GM23338 (cell line): ENCODE results near the gene ACOT13. TPM values are rescaled to one million over a fixed set of nuclear protein-coding genes. Genes with fewer than 3 reads are reported as not detected.

Experiments used
- ATAC-seq: fragments of 200-7000 bp; cut with Tn5 transposase; 3 replicates; pipeline ENCODE4 v1.9.1; 2020
- DNase-seq: peaks from one replicate; pipeline ENCODE4 v3.0.0-alpha.2; 2015; ENCODE audit warnings: low spot score
- H2AFZ ChIP-seq: fragments of 200-600 bp; sonication (generic); 2 replicates; pipeline ENCODE4 v1.8.0; 2016; ENCODE audit warnings: antibody characterized with exemption, mild to moderate bottlenecking, moderate library complexity
- H3F3A ChIP-seq: fragments of 200-600 bp; sonication (generic); replicated peaks from 2 replicates; pipeline ENCODE4 v1.8.0; 2017; ENCODE audit warnings: antibody characterized with exemption, mixed run types, low read depth
- H3K27ac ChIP-seq: fragments of 200-600 bp; sonication (generic); 2 replicates; pipeline ENCODE4 v1.6.1; 2016; ENCODE audit warnings: low read depth
- H3K27me3 ChIP-seq: fragments of 200-600 bp; sonication (generic); 2 replicates; pipeline ENCODE4 v1.8.0; 2016; ENCODE audit warnings: mild to moderate bottlenecking, mixed run types, moderate library complexity; ENCODE audit not compliant: insufficient read depth
- H3K36me3 ChIP-seq: fragments of 200-600 bp; sonication (generic); 2 replicates; pipeline ENCODE4 v1.8.0; 2016; ENCODE audit warnings: mild to moderate bottlenecking; ENCODE audit not compliant: insufficient read depth
- H3K4me1 ChIP-seq: fragments of 200-600 bp; sonication (generic); 2 replicates; pipeline ENCODE4 v1.8.0; 2016; ENCODE audit warnings: mild to moderate bottlenecking, moderate library complexity; ENCODE audit not compliant: insufficient read depth
- H3K4me2 ChIP-seq: fragments of 200-600 bp; sonication (generic); 2 replicates; pipeline ENCODE4 v1.7.1; 2017; ENCODE audit warnings: mixed run types
- H3K4me3 ChIP-seq: fragments of 200-600 bp; sonication (generic); 2 replicates; pipeline ENCODE4 v1.6.1; 2016; ENCODE audit warnings: mixed run types
- H3K79me2 ChIP-seq: fragments of 200-600 bp; sonication (generic); replicated peaks from 2 replicates; pipeline ENCODE4 v1.8.0; 2017; ENCODE audit warnings: mild to moderate bottlenecking; ENCODE audit not compliant: insufficient read depth
- H3K9me2 ChIP-seq: fragments of 200-600 bp; sonication (generic); 2 replicates; pipeline ENCODE4 v1.8.0; 2017; ENCODE audit not compliant: insufficient read depth
- H4K20me1 ChIP-seq: fragments of 200-600 bp; sonication (generic); replicated peaks from 2 replicates; pipeline ENCODE4 v1.8.0; 2017; ENCODE audit warnings: mild to moderate bottlenecking; ENCODE audit not compliant: insufficient read depth
- H3K27ac Mint-ChIP-seq: 2 replicates; pipeline ENCODE4 v1.8.0; 2020; ENCODE audit warnings: inconsistent platforms, mild to moderate bottlenecking, moderate library complexity, mixed read lengths
- H3K27me3 Mint-ChIP-seq: 3 replicates; pipeline ENCODE4 v1.8.0; 2022; ENCODE audit warnings: low read depth, mild to moderate bottlenecking, moderate library complexity, mixed read lengths, inconsistent platforms; ENCODE audit not compliant: insufficient read depth, poor library complexity
- H3K36me3 Mint-ChIP-seq: 3 replicates; pipeline ENCODE4 v1.8.0; 2021; ENCODE audit warnings: low read depth, mild to moderate bottlenecking, inconsistent platforms, moderate library complexity, mixed read lengths
- H3K4me1 Mint-ChIP-seq: 3 replicates; pipeline ENCODE4 v1.8.0; 2020; ENCODE audit warnings: mild to moderate bottlenecking, inconsistent platforms, mixed read lengths
- H3K4me3 Mint-ChIP-seq: 3 replicates; pipeline ENCODE4 v1.8.0; 2021; ENCODE audit warnings: moderate library complexity, mild to moderate bottlenecking, inconsistent platforms, mixed read lengths
- H3K9me3 Mint-ChIP-seq: 3 replicates; pipeline ENCODE4 v1.8.0; 2020; ENCODE audit warnings: moderate library complexity, mild to moderate bottlenecking, inconsistent platforms, mixed read lengths
- CREB1 ChIP-seq: fragments of 250-450 bp; sonication (Bioruptor Pico); IDR thresholded peaks from 2 replicates; pipeline ENCODE4 v1.5.0; 2020; ENCODE audit warnings: low read depth, mild to moderate bottlenecking, moderate library complexity
- EZH2 ChIP-seq: fragments of 200-600 bp; sonication (generic); IDR thresholded peaks from one replicate; pipeline ENCODE4 v1.8.0; 2017; ENCODE audit warnings: antibody characterized with exemption, mild to moderate bottlenecking, low read depth; ENCODE audit not compliant: unreplicated experiment
- EZH2phosphoT487 ChIP-seq: fragments of 200-600 bp; sonication (generic); IDR thresholded peaks from one replicate; pipeline ENCODE4 v1.8.1; 2018; ENCODE audit warnings: antibody characterized with exemption; ENCODE audit not compliant: unreplicated experiment
- JUNB ChIP-seq: IDR thresholded peaks from one replicate; pipeline ENCODE4 v1.6.1; 2016; ENCODE audit warnings: antibody characterized with exemption; ENCODE audit not compliant: unreplicated experiment
- NANOG ChIP-seq: IDR thresholded peaks from 2 replicates; pipeline ENCODE4 v1.6.1; 2016; ENCODE audit warnings: antibody characterized with exemption, borderline replicate concordance
- POLR2AphosphoS5 ChIP-seq: IDR thresholded peaks from 2 replicates; pipeline ENCODE4 v1.6.1; 2016; ENCODE audit warnings: antibody characterized with exemption, low read depth
- STAT1 ChIP-seq: IDR thresholded peaks from one replicate; pipeline ENCODE4 v1.6.1; 2016; ENCODE audit warnings: antibody characterized with exemption; ENCODE audit not compliant: unreplicated experiment
- ZNF114 ChIP-seq: fragments of 250-450 bp; sonication (Bioruptor Pico); IDR thresholded peaks from 2 replicates; pipeline ENCODE4 v1.5.0; 2020; ENCODE audit warnings: mild to moderate bottlenecking, moderate library complexity
- ZNF331 ChIP-seq: fragments of 250-450 bp; sonication (Bioruptor Pico); IDR thresholded peaks from 2 replicates; pipeline ENCODE4 v1.5.0; 2020; ENCODE audit warnings: low read depth, mild to moderate bottlenecking, moderate library complexity
- polyA plus RNA-seq: library from polyadenylated mRNA; unstranded; fragments of >200 nt; fragmentation: Nextera tagmentation; extraction: Ambion mirVana; gene quantifications from 2 replicates; pipeline ENCODE4 v1.2.1, GENCODE V29; 2016
- total RNA-seq: library from RNA; depleted of rRNA; stranded (reverse); fragments of >200 nt; shearing (Covaris generic); gene quantifications from 2 replicates; pipeline ENCODE4 v1.2.3, GENCODE V29; 2014
- TF ChIP-seq, protein P1 (sequence below): IDR thresholded peaks from one replicate; pipeline ENCODE4 v1.6.1; 2018; ENCODE audit warnings: antibody characterized with exemption; ENCODE audit not compliant: unreplicated experiment
- TF ChIP-seq, protein P2 (sequence below), 2 experiments: fragments of 200-600 bp in 1 of 2; sonication (generic) in 1 of 2; conservative IDR thresholded peaks; 2 replicates each; pipeline versions ENCODE4 v1.5.1 to v1.6.1; 2016 to 2017; ENCODE audit warnings: antibody characterized with exemption in 2 of 2, low read depth in 2 of 2, mild to moderate bottlenecking in 2 of 2, moderate library complexity in 1 of 2
- TF ChIP-seq, protein P3 (sequence below): IDR thresholded peaks from 2 replicates; pipeline ENCODE4 v1.6.1; 2016; ENCODE audit warnings: antibody characterized with exemption
- TF ChIP-seq, protein P4 (sequence below): fragments of 250-450 bp; sonication (Bioruptor Pico); IDR thresholded peaks from 2 replicates; pipeline ENCODE4 v1.5.0; 2020; ENCODE audit warnings: mild to moderate bottlenecking, moderate library complexity

Gene ACOT13
- total and polyA plus RNA-seq, 2 experiments from 2014 or later, result 17.8 to 175 TPM

DNA sequence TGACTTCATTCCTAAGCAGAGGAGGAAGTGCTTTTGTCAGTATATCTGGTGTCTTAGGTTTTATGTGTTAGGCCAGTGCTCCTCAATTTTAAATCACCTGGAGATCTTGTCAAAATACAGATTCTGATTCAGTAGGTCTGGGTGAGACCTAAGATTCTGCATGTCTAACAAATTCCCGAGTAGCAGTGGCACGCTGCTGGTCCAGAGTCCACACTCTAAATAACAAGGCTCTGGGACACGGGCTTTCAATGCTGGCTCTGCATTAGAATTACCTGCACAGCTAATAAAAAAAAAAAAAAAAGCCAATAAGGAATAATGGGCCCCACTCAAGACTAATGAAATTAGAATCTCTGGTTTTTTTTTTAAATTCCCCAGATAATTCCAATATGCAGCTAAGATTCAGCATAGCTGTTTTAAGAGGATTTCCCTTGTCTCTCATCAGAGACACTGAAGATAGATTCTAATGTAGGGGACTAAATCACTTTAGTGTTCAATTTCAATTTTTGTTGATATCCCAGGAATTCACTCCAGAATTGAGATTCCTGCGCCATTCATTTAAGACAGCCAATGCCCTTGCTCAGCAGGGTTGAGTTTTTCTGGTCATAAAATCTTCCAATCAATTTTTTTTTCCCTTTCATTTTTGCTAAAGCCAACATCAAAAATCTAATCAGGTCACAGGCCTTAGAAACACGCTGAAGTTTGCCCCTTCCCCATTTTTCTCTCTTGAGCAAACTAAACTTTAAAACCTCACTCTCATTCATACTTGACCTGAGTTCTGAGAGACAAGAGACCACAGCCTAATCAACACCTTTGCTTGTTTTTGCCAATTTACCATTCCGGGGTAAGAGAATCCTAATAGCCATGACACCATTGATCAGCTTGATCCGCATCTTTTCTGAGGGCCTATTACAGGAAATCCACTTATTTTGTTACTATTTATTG, 2.6 kb upstream of the ACOT13 start:
- peak overlapping the region; percentile 91; the same call in 1 of the 2 replicates for H3K4me2 ChIP-seq
- H3K4me1 ChIP-seq, result peaks cover 23% of the 10 kb centered on the region
- peaks cover 24% of the 10 kb centered on the region for H3K9me3 Mint-ChIP-seq
- peak overlapping the region; percentile 81 for H3K27ac Mint-ChIP-seq
- no peaks in the 10 kb centered on the region for H3F3A ChIP-seq
- no peak for TF ChIP-seq POLR2AphosphoS5
- TF ChIP-seq EZH2phosphoT487, result no peak
- no peak for TF ChIP-seq ZNF331 (CRISPR knock-in tag)
- TF ChIP-seq STAT1, result no peak
- TF ChIP-seq, protein P1, sequence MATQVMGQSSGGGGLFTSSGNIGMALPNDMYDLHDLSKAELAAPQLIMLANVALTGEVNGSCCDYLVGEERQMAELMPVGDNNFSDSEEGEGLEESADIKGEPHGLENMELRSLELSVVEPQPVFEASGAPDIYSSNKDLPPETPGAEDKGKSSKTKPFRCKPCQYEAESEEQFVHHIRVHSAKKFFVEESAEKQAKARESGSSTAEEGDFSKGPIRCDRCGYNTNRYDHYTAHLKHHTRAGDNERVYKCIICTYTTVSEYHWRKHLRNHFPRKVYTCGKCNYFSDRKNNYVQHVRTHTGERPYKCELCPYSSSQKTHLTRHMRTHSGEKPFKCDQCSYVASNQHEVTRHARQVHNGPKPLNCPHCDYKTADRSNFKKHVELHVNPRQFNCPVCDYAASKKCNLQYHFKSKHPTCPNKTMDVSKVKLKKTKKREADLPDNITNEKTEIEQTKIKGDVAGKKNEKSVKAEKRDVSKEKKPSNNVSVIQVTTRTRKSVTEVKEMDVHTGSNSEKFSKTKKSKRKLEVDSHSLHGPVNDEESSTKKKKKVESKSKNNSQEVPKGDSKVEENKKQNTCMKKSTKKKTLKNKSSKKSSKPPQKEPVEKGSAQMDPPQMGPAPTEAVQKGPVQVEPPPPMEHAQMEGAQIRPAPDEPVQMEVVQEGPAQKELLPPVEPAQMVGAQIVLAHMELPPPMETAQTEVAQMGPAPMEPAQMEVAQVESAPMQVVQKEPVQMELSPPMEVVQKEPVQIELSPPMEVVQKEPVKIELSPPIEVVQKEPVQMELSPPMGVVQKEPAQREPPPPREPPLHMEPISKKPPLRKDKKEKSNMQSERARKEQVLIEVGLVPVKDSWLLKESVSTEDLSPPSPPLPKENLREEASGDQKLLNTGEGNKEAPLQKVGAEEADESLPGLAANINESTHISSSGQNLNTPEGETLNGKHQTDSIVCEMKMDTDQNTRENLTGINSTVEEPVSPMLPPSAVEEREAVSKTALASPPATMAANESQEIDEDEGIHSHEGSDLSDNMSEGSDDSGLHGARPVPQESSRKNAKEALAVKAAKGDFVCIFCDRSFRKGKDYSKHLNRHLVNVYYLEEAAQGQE, result no peak
- TF ChIP-seq CREB1 (CRISPR knock-in tag), result no peak
- TF ChIP-seq, protein P2, sequence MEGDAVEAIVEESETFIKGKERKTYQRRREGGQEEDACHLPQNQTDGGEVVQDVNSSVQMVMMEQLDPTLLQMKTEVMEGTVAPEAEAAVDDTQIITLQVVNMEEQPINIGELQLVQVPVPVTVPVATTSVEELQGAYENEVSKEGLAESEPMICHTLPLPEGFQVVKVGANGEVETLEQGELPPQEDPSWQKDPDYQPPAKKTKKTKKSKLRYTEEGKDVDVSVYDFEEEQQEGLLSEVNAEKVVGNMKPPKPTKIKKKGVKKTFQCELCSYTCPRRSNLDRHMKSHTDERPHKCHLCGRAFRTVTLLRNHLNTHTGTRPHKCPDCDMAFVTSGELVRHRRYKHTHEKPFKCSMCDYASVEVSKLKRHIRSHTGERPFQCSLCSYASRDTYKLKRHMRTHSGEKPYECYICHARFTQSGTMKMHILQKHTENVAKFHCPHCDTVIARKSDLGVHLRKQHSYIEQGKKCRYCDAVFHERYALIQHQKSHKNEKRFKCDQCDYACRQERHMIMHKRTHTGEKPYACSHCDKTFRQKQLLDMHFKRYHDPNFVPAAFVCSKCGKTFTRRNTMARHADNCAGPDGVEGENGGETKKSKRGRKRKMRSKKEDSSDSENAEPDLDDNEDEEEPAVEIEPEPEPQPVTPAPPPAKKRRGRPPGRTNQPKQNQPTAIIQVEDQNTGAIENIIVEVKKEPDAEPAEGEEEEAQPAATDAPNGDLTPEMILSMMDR (conservative IDR thresholded peaks at IDR 0.05; ENCODE audit: low read depth in 2 of 2), result no peak
- TF ChIP-seq, protein P3, sequence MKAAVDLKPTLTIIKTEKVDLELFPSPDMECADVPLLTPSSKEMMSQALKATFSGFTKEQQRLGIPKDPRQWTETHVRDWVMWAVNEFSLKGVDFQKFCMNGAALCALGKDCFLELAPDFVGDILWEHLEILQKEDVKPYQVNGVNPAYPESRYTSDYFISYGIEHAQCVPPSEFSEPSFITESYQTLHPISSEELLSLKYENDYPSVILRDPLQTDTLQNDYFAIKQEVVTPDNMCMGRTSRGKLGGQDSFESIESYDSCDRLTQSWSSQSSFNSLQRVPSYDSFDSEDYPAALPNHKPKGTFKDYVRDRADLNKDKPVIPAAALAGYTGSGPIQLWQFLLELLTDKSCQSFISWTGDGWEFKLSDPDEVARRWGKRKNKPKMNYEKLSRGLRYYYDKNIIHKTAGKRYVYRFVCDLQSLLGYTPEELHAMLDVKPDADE, result no peak
- no peak for TF ChIP-seq NANOG
- TF ChIP-seq, protein P4, sequence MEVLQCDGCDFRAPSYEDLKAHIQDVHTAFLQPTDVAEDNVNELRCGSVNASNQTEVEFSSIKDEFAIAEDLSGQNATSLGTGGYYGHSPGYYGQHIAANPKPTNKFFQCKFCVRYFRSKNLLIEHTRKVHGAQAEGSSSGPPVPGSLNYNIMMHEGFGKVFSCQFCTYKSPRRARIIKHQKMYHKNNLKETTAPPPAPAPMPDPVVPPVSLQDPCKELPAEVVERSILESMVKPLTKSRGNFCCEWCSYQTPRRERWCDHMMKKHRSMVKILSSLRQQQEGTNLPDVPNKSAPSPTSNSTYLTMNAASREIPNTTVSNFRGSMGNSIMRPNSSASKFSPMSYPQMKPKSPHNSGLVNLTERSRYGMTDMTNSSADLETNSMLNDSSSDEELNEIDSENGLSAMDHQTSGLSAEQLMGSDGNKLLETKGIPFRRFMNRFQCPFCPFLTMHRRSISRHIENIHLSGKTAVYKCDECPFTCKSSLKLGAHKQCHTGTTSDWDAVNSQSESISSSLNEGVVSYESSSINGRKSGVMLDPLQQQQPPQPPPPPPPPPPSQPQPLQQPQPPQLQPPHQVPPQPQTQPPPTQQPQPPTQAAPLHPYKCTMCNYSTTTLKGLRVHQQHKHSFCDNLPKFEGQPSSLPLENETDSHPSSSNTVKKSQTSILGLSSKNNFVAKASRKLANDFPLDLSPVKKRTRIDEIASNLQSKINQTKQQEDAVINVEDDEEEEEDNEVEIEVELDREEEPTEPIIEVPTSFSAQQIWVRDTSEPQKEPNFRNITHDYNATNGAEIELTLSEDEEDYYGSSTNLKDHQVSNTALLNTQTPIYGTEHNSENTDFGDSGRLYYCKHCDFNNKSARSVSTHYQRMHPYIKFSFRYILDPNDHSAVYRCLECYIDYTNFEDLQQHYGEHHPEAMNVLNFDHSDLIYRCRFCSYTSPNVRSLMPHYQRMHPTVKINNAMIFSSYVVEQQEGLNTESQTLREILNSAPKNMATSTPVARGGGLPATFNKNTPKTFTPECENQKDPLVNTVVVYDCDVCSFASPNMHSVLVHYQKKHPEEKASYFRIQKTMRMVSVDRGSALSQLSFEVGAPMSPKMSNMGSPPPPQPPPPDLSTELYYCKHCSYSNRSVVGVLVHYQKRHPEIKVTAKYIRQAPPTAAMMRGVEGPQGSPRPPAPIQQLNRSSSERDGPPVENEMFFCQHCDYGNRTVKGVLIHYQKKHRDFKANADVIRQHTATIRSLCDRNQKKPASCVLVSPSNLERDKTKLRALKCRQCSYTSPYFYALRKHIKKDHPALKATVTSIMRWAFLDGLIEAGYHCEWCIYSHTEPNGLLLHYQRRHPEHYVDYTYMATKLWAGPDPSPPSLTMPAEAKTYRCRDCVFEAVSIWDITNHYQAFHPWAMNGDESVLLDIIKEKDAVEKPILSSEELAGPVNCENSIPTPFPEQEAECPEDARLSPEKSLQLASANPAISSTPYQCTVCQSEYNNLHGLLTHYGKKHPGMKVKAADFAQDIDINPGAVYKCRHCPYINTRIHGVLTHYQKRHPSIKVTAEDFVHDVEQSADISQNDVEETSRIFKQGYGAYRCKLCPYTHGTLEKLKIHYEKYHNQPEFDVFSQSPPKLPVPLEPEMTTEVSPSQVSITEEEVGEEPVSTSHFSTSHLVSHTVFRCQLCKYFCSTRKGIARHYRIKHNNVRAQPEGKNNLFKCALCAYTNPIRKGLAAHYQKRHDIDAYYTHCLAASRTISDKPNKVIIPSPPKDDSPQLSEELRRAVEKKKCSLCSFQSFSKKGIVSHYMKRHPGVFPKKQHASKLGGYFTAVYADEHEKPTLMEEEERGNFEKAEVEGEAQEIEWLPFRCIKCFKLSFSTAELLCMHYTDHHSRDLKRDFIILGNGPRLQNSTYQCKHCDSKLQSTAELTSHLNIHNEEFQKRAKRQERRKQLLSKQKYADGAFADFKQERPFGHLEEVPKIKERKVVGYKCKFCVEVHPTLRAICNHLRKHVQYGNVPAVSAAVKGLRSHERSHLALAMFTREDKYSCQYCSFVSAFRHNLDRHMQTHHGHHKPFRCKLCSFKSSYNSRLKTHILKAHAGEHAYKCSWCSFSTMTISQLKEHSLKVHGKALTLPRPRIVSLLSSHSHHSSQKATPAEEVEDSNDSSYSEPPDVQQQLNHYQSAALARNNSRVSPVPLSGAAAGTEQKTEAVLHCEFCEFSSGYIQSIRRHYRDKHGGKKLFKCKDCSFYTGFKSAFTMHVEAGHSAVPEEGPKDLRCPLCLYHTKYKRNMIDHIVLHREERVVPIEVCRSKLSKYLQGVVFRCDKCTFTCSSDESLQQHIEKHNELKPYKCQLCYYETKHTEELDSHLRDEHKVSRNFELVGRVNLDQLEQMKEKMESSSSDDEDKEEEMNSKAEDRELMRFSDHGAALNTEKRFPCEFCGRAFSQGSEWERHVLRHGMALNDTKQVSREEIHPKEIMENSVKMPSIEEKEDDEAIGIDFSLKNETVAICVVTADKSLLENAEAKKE (CRISPR knock-in tag), result no peak
- TF ChIP-seq EZH2, result no peak
- TF ChIP-seq ZNF114 (CRISPR knock-in tag), result no peak
- TF ChIP-seq JUNB, result no peak
- peaks cover 16% of the 10 kb centered on the region for H3K27me3 Mint-ChIP-seq
- peaks cover 73% of the 10 kb centered on the region for H3K36me3 Mint-ChIP-seq
- H2AFZ ChIP-seq, result no peak overlapping the region
- H4K20me1 ChIP-seq, result no peaks in the 10 kb centered on the region
- H3K27ac ChIP-seq, result no peak overlapping the region; the same call in 1 of the 2 replicates
- peaks cover 32% of the 10 kb centered on the region for H3K4me1 Mint-ChIP-seq
- H3K36me3 ChIP-seq, result peaks cover 6% of the 10 kb centered on the region
- no peaks in the 10 kb centered on the region for H3K9me2 ChIP-seq
- H3K4me3 ChIP-seq, result peak overlapping the region; percentile 97; the same call in 1 of the 2 replicates
- no peak for ATAC-seq
- DNase-seq, result no peak
- peak overlapping the region; percentile 94 for H3K4me3 Mint-ChIP-seq
- no peaks in the 10 kb centered on the region for H3K27me3 ChIP-seq
- H3K79me2 ChIP-seq, result peaks cover 73% of the 10 kb centered on the region
